Measurements from ENCODE around the gene WWOX.

Gene WWOX

GRCh38 chr16:78445818-78446217 is 346.4 kb downstream of the WWOX start:
- DNase-seq: no peak

- DNase-seq: no peak
These were observed 347.0 kb downstream of the WWOX start for GRCh38 chr16:78446486-78446885.

GRCh38 chr16:78446992-78447563 is 347.6 kb downstream of the WWOX start:
- DNase-seq: no peak

- no peak for DNase-seq
These were observed 349.3 kb downstream of the WWOX start for GRCh38 chr16:78448658-78449271.

GRCh38 chr16:78450255-78450654 is 350.8 kb downstream of the WWOX start:
- no peak for DNase-seq

- no peak for DNase-seq
These were observed 352.6 kb downstream of the WWOX start for GRCh38 chr16:78452025-78452555.

GRCh38 chr16:78455861-78456260 is 356.4 kb downstream of the WWOX start:
- no peak for DNase-seq

GRCh38 chr16:78458588-78458987 is 359.1 kb downstream of the WWOX start:
- DNase-seq: no peak

- DNase-seq: no peak
These were observed 361.0 kb downstream of the WWOX start for GRCh38 chr16:78460428-78460827.

- no peak for DNase-seq
These were observed 361.6 kb downstream of the WWOX start for GRCh38 chr16:78461087-78461486.

GRCh38 chr16:78461496-78462287 is 362.2 kb downstream of the WWOX start:
- DNase-seq: no peak

GRCh38 chr16:78462288-78463208 is 363.1 kb downstream of the WWOX start:
- no peak for DNase-seq

- no peak for DNase-seq
These were observed 364.1 kb downstream of the WWOX start for GRCh38 chr16:78463591-78463990.

GRCh38 chr16:78464833-78465232 is 365.4 kb downstream of the WWOX start:
- DNase-seq: no peak

- DNase-seq: no peak
These were observed 366.3 kb downstream of the WWOX start for GRCh38 chr16:78465730-78466129.

- DNase-seq: no peak
These were observed 370.3 kb downstream of the WWOX start for GRCh38 chr16:78469787-78470186.

GRCh38 chr16:78473031-78473699 is 373.7 kb downstream of the WWOX start:
- DNase-seq: no peak

GRCh38 chr16:78474762-78475161 is 375.3 kb downstream of the WWOX start:
- no peak for DNase-seq

- no peak for DNase-seq
These were observed 377.2 kb downstream of the WWOX start for GRCh38 chr16:78476615-78477014.

- DNase-seq: no peak
These were observed 378.9 kb downstream of the WWOX start for GRCh38 chr16:78478267-78478861.

- DNase-seq: no peak
These were observed 380.3 kb downstream of the WWOX start for GRCh38 chr16:78479723-78480122.

- no peak for DNase-seq
These were observed 381.1 kb downstream of the WWOX start for GRCh38 chr16:78480588-78480987.
